SIG-M5 (cell line): ENCODE data around the gene NRROS.
"Not testable (repeated sequence)": the region's sequence is repeated elsewhere in the genome, so short reads cannot be mapped to it uniquely, and the experiment has no call there.

Source experiments
- DNase-seq: peaks from one replicate; lab custom pipeline; 2025; lab: John Stamatoyannopoulos, UW

NRROS gene

GRCh38 chr3:196624907-196625306, 14.6 kb upstream of the NRROS start:
- DNase-seq, result peak; percentile 95

DNA sequence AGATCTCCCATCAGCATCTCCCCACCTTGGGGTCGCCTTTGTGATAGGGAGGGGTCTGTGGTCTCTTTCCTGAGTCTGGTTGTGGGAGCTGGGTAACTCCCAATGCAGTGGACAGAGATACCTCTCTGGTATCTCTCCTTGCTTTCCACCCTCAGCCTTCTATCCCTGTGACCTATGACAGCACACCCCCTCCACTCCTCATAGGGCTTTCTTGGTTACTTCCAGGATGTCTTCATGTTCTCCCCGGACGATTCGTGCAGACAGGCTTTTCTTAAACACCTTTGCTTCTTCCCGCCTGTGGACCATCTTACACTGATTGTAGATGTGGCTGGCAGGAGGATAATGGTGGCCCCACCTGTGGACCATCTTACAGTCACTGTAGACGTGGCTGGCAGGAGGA, 14.2 kb upstream of the NRROS start:
- no peak for DNase-seq

GRCh38 chr3:196627918-196628231, 11.6 kb upstream of the NRROS start:
- DNase-seq, result no peak

DNA sequence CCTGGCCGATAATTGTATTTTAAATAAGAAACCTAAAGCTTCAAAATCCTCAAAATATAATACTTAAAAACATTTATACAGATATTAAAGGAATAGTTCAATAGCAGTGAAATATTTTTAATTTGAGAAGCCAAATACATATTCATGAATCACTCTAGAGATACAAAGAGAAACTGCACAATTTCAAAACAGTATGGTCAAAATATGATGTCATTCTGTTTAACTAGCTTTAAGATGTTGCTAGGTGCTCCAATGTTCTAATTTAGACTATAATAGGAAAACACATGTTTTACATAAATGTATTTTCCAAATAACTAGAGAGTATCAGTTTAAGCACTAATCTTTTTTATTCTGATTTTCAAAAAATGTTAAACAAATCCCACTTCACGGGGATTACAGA, 10.3 kb upstream of the NRROS start:
- no peak for DNase-seq

- DNase-seq, result no peak
These were observed 7.8 kb upstream of the NRROS start for GRCh38 chr3:196631682-196632045.

DNA sequence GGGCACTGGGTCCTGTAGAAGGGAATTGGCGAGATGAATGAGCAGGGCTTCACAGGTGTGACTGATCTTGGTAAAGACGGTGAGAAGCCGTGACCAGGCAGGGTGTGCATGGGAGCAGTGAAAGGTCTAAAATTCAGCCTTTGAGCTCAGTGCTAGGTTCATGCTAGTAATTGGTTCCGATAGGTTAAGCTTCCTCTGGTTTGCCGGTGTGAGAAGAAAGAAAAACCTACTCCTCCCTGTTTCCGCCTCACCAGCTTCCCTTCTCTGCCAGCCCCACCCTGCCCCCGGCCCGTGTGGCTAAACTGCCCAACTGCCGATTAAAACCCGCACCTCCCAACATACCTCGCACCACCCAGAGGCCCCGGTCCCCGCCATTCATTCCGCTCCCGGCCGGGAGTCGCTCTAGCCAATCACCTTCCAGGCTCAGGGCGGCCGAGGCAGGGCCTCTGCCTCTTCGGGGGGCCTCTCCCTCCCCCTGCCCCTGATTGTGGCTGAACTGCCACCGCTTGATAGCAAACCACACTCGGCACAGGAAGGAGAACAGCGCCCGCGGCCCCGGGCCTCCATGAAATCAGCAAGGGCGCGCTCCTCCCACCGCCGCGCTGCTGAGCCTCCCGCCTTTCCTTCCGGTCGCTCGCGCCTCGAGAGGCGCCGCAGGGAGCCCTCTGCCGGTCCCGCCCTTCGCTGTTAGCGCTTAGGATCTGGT, 7.3 kb upstream of the NRROS start:
- DNase-seq, result peak; percentile 97

DNA sequence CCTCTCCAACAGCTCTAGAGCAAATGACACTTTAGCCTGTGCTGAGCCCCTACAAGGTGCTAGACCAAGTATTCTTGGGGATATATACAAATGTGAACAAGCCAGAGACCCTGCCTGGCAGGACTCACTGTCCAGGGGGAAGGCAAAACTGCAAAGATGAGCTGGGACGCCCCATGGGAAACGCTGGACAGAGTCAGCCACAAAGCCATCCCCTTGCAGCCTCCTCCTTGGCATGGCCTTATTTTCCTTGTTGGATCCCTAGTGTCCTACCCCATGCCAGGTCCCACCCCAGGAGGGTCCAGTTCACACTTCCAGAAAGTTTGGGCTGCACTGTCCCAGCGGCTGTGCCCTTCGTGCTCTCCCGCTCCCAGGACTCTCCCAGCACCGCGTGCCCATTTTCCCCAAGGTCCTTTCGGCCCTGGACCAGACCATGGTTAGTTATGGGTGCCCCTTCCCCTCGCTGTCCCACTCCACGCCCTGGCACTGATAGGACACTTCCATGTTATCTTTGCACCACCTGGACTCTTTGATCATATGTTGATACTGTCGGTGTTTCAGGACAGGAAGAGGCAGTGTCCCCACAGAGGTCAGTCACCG, 5.8 kb upstream of the NRROS start:
- DNase-seq, result no peak

DNA sequence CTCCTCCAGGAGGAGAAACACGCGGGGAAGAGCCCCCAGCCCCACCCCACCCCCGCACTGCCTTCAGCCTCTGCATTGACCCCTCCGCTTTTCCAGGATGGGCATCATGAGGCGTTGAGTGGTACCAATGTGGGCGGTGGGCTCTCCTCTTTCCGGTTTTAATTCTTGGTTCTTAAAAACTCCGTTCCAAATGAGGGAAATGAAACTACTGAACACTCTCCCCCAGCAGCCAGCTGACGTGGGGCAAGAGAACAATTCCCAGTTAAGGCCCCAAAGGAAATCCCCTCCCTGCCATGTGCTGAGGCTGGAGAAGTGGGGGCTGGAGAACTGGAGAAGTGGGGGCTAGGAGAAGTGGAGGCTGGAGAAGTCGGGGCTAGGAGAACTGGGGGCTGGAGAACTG, 5.3 kb upstream of the NRROS start:
- peak; percentile 52 for DNase-seq

- no peak for DNase-seq
These were observed 4.7 kb upstream of the NRROS start for GRCh38 chr3:196634829-196635228.

DNA sequence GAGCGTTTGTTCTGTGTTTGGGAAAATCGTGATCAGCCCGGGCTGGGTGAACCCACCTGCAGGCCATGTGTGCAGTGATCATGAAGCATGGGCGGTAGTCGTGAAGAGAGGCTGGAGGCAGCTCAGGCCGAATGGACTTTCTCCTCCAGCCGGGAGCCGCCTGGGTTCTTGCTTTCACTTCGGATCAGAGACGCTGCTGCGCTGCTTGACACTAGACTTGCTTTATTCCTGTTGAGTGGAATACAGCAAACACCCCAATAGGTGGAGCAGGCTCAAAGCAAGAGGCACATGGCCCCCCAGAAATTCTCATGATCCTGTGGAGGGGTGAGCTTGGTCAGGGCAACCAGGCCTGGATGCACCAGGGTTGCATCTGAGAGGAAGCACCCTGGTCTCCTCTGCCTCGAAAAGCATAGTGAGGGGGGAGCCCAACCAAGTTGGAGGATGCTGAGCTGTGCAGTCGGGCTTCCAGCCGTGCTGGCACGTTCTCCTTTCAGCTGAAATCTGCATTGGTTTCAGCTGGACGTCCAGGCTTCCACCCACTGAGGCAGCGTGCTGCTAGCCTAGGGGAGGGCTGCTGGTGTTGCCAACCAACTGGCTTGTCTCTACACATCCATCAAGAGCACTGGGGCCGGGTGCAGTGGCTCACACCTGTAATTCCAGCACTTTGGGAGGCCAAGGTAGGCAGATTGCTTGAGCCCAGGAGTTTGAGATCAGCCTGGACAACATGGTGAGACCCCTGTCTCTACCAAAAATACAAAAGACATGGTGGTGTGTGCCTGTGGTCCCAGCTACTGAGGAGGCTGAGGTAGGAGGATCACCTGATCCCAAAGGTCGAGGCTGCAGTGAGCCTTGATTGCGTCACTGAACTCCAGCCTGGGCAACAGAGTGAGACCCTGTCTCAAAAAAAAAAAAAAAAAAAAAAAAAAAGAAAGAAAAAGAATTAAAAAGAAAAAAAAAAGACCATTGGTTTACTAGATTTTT, 2.8 kb upstream of the NRROS start:
- DNase-seq, result no peak

DNA sequence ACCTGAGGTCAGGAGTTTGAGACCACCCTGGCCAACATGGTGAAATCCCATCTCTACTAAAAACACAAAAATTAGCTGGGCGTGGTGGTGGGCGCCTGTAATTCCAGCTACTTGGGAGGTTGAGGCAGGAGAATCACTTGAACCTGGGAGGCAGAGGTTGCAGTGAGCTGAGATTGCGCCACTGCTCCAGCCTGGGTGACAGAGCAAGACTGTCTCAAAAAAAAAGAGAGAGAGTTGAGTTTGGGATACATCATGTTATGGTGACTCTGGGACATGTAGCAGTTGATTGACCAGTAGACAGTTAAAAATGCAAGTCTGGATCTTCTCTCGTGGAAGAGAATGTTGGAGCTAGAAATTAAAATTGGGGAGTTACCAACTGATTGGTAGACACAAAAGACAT, 1.6 kb upstream of the NRROS start:
- DNase-seq, result not testable (repeated sequence)

DNA sequence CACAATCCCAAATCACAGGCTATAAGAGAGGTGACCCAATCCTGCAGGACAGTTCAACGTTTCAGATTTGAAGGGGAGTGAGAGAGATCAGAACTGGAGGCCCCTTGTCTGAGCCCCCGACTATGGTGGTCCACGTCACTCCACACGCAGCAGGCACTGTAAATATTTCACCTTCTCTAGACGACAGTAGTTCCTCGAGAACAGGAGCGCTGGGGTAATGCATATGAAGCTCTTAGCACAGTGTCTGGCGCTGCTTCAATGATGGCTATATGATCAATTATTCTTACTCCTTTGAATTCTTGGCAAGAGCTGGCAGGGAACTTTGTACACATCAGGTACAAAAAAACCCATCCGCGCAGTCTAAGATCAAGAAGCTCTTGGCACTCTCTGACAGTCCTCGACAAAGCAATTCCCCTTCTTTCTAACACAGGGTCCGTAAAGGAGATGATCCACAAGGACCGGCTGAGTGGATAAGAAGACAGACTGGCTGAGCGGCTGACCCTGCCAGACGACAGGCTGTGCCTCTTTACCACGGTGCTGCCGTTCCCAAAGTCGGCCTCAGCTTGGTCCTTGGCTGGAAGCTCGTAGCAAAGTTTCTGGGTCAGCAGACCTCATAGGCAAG, 522 bp upstream of the NRROS start:
- no peak for DNase-seq

DNA sequence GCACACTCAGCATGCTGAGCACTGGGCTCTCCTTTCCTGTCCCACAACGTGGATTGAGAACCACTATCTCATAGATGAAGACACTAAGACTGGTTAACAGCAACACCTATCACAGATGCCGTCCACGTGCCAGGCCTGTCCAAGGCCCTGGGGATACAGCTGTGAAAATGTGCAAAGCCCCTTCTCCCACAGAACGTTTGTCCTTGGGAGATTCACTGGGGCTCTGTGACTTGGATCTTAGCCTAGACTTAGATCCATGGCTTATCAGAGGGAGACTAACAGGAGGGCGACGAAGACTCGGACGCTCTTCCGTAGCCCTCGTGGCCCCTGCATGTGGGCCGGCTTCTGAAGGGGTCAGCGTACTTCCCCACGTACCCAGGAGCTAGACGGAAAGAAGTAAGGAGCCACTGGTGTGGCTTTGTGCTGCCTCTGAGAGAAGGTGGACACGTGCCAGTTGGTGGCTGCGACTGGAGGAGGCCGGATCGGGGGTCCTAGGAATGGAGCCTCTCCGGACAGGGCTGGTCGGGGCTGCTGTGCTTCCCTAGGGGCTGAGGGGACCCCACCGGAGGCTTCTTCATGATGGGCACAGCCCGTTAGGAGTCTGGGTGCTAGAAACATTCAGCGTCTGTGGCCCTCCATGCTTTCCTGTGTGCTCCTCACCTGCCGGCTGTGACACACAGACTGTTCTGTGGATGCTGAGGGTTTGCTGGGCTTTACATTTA, 964 bp downstream of the NRROS start:
- DNase-seq, result no peak

DNA sequence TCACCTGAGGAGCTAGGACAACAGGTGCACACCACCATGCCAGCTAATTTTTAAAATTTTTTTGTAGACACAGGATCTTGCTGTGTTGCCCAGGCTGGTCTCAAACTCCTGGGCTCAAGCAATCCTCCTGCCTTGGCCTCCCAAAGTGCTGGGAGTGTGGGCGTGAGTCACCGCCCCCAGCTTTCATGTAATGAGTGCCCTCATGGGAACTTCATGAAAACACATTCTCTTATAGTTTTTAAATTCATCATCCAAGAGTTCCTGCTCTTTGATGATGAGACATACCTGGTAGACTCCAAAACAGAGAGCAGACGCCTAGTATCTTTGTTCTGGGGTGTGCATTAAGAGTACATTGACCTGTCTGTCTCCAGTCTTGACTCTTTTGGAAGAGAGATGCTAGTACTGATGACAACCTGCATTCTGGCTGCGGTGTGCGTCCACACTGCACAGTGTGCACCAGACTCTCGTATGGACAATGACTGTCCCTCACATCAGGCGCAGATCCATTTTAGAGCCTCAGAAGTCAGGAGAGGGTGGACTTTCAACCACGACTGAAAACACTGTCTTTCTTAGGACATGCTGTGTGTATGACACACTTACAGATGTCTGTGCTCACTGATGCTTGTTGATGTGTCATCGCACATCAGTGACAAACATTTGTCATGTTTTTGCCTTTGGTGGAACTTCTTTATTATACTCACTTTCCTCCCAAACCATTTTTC, 2.0 kb downstream of the NRROS start:
- DNase-seq, result no peak

DNA sequence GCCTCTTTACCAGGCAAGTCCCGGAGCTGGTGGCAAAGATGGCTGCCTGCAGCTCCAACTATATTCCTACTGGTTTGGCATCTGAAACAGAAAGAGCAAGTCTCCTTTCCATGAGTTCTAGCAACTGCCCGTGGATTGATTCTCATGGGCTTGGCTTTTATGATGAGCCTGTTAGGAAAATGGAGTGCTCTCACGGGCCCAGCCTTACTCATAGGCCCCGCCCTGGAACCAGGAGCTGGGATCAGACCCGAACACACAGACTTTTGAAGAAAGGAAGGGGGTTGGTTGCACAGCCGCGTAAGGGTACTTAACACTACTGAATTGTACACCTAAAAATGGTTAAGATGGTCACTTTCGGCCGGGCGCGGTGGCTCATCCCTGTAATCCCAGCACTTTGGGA, 2.9 kb downstream of the NRROS start:
- peak; percentile 26 for DNase-seq

- peak; percentile 94 for DNase-seq
These were observed 3.8 kb downstream of the NRROS start for GRCh38 chr3:196643201-196643749.

DNA sequence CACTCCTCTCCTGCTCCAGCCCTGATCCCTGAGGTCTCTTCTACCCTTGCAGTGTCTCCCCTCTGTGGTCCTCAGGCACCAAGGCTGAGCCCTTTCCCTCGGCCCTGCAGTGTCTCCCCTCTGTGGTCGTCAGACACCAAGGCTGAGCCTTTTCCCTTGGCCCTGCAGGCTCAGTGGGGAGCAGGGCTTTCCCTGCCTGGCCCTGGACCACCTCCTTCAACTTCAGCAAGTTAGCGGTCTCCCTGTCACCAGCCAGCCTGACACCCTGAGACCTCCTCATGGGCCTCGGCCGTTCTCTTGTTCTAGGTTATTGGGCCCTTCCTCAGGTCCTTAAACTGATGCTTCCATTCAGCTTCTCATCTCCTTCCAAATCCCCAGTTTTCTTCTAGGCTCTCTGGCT, 4.3 kb downstream of the NRROS start:
- no peak for DNase-seq

- DNase-seq, result no peak
These were observed 5.6 kb downstream of the NRROS start for GRCh38 chr3:196645096-196645495.

GRCh38 chr3:196645897-196646665, 6.6 kb downstream of the NRROS start:
- no peak for DNase-seq

GRCh38 chr3:196646666-196647216, 7.2 kb downstream of the NRROS start:
- no peak for DNase-seq
